HG02759 (cell line): ENCODE results near the gene RHOA.
"Not testable (repeated sequence)": the region's sequence is repeated elsewhere in the genome, so short reads cannot be mapped to it uniquely, and the experiment has no call there.

Experiments used
- ATAC-seq: cut with Tn5 transposase; IDR thresholded peaks from one replicate; pipeline ENCODE4 v1.9.1; 2021; ENCODE audit warnings: mild to moderate bottlenecking, moderate library complexity; ENCODE audit not compliant: unreplicated experiment

Gene RHOA

DNA sequence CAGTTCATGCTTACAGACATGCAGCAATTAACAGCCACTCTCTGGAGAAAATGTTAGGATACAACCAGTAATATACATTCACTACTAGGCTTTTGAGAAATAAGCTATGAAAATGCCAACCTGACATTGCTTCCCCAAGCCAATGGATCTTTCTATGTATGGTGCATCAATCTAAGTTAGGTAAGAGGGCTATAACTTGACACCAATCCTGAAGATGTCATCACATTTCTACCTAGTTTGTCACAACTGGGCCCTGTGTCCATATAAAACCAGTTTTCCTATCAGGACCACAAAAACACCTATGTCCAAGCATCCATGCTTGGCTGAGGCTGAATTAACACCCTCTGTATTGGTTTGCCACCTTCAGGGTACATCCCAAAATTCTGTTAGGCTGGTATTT, 39.8 kb downstream of the RHOA start:
- ATAC-seq = no peak

- no peak for ATAC-seq
Measured at GRCh38 chr3:49370585-49371290, 41.0 kb downstream of the RHOA start.

DNA sequence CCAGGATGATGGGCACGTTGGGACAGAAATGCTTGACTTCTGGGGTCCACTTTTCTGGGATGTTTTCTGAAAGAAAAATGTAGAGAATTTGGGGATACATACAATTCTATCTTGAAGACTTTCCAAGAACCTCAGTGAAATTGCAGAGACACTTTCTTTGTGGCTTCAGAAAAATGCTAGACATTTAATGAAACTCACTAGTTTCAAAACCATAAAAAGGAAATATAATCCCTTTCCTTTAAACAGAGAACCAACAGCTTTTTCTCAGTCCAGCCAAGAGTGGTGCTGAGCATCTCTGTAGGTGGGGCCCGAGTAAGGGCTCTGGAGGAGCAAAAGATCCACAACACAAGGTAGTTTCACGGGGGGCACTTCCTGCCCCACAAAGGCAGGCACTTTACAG, 49.2 kb downstream of the RHOA start:
- ATAC-seq = no peak

DNA sequence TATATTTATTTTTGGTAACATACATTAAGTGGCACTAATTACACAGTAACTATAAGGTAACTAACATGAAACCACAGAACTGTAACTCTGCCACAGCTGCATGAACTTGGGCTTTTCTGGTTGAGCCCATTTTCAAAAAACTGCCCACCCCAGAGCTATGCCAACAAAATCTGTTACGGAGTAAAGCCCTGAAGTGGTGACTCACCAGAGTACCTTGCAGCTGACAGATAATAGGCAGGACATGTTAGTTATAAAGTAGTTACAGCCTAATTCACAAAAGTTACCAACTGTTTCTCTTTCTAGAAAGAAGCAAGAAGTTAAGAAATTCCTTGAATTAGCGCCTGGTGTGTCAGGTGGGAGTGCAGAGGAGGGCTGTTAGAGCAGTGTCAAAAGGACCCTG, 52.2 kb downstream of the RHOA start:
- no peak for ATAC-seq

DNA sequence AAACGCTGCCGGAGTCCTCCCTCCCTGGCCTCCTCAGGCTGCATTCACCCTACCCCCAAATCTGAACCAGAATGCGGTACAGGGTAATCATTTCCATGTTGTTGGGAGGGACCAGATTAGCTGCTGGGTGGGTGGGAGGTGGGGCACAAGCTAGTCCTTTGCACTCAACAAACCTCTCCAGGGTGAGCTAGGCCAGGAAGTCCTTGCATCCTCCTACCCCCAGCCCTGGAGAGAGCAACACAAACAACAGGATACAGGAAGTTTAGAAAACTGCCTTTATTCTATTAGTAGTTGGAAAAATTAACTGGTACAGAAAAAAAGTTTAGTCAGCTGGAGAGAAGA, 52.9 kb downstream of the RHOA start:
- no peak for ATAC-seq

DNA sequence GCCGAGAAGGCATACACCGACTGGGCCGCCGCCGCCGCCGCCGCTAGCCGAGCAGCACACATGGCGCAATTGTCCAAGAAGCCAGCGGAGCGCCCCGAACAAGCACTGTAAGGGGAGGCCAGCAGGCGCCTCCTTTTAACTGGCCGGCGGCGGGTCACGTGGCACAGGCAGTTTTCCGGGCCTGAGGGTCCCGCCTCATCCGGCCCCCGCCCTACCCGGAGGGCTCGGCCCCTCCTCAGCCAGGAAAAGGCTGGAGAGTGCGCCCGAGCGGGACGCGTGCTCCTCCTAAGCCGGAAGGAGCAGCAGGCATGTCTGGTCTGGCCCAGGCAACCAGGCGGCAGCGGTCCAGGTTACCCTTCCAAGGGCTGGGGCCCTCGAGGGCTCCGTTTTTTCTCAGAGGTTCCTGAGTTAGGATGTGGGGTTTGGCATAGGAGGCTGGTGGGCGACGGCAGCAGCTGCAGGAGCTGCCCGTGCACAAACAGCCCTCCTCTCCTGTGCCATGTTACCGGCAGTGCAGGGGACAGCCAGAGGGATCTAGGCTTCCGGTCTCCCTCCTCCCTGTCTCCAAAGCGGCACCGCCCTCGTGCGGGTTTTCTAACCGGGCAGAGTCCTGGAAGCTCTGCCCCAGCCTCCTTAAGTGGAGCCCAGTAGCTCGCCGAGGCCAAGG, 53.4 kb downstream of the RHOA start, which contains the start of gene GPX1:
Gene GPX1 (minus strand): TSS at position 137 of the 667 bp plus-strand sequence. CDS start 75 bp downstream, at position 62.
- peak; percentile 91 for ATAC-seq

GRCh38 chr3:49357443-49358216, 54.1 kb downstream of the RHOA start:
- peak; percentile 33 for ATAC-seq

- not testable (repeated sequence) for ATAC-seq
Measured at GRCh38 chr3:49357095-49357442, 54.7 kb downstream of the RHOA start.

GRCh38 chr3:49352890-49353421, 58.8 kb downstream of the RHOA start:
- no peak for ATAC-seq

DNA sequence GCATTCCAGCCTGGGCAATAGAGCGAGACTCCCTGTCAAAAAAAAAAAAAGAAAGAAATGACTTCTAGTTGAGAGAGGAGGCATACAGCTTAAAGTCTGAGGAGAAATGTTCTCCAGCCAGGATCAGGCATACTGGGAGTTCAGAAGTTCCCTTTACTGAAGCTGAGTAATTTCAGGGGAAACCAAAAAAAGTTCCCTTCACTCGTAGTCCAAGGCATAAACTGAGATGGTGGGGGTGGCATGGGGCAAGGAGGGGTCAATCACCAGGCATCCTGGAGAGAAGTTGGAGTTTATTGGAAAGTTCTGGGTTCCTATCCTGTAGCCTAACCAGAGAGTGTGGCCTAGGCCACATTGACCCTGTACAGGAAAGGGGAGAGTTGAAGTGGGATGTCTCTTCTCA, 59.5 kb downstream of the RHOA start:
- no peak for ATAC-seq

- no peak for ATAC-seq
Measured at GRCh38 chr3:49351521-49352011, 60.2 kb downstream of the RHOA start.

DNA sequence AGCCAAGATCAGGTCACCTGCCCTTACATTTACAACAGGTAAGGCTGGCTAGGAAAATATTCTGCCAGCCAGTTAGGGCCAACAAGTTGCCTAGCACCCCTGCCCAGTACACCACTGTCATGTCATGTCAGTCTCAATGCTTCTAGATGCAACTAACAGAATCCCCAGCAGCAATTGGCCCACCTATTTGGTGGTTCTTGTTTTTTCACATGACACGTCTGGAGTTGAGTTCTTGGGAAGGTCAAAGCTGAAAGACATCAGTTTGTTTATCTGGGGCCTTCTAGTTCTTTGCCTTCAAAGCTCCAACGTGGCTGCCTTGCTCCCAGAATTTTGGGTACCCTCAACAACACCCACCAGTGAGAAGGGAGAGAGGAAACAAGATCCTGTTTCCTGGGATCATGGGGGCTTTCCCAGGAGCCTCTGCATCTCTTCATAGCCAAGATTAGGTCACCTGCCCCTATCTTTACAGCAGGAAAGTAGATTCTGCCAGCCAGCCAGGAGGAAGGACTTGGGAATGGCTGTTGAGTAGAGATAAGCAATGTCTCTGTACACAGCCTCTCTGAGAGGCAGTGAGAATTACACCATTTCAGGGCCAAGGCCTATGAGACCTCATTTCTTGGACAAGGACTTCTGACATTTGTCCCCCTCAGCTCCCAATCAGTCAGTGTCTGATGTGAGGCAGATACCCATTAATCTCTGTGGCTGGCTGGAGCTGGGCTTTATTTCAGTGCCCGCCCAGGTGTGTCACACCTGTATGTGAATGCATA, 62.2 kb downstream of the RHOA start:
- ATAC-seq = no peak

GRCh38 chr3:49348361-49348760, 63.4 kb downstream of the RHOA start:
- ATAC-seq = not testable (repeated sequence)

DNA sequence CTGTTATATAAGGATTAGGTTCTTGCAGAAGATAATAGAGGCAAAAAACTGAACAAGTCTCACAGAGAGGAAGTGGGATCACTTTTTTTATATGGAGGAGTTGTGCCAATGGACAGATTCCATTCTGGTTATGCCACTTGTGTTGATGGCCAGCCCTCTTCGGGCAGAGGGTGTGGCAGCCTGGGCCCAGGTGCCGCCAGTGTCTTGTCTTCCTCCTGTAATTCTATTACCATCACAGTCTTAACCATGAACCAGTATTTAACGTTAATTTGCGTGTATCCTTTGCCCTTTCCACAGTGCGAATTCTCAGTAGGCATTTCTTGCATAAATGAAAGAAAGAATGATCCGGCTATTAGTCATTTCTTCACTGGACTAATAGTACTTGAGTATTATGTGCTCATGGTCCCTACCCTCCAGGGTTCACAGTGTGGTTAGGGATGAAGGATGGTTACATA, 65.0 kb downstream of the RHOA start:
- ATAC-seq = no peak

DNA sequence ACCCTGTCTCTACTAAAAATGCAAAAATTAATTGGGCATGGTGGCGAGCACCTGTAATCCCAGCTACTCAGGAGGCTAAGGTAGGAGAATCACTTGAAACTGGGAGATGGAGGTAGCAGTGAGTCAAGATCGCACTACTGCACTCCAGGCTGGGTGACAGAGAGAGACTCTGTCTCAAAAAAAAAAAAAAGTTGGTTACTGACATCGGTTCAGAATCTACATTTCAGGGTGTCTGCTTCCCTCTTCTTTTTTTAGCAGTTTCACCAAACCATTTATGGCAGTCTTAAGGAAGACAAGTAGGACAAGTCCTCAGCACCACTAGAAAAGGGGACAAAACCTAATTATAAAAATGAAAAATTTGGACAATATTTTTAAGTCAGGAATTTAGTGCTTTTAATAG, 68.6 kb downstream of the RHOA start:
- no peak for ATAC-seq

- no peak for ATAC-seq
Measured at GRCh38 chr3:49341996-49342395, 69.8 kb downstream of the RHOA start.

- ATAC-seq = peak; percentile 90
Measured at GRCh38 chr3:49339941-49340800, 71.6 kb downstream of the RHOA start, which contains the start of gene USP4. TSS of gene USP4 (minus strand) at chr3:49340053. CDS start at chr3:49340024, 29 bp downstream.

DNA sequence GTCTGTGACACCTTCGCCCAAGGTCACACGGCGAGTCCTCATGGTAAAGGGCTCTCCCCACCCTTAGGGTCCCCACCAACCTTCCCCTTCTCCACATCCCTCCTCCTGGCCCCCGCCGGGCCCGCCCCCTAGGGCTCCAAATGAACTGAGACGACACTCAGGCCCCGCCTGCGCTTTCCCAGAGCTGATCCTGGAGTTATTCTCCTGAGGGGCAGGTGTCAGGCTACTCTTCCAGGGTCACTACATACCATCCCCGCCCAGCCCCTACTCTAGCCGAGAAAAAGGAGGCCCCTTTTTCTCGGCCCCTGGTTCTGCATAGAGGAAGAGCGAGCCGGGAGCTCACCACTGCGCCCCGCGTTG, 72.2 kb downstream of the RHOA start:
- ATAC-seq = peak; percentile 14

GRCh38 chr3:49333916-49334633, 77.7 kb downstream of the RHOA start:
- ATAC-seq = no peak
